ENCODE data around the gene SGSM2.

DNA sequence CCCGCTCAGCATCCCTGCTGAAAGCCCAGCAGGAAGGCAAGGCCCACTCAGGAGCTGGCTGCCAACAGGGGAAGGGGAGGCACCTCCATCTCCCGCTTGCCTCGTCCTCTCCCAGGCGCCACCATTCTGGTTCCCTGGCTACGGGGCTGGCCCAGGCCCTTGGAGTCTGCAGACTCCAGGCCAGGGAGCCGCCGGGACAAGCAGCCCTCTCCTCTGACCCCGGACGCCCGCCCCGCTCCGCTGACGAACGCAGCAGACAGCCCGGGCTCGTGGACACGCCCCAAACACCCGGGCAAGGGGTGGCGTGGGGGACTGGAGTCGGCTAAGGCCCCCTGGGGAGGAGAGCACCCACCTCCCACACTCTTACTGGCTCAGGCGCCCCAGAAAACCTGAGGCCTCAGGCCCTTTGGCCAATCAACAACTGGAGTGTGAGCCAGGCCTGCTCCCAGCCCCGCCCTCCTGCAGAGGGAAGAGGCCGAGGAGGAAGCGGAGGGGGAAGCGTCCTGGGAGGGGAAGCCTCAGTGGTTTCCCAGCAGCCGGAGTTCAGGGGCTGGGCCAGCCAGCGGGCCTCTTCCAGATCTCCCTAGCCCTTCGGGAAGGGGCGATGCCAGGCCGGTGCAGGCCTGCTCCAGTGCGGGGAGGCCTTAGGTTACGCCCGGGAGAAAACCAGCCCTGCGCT, 59.4 kb downstream of the SGSM2 start:
- TF ChIP-seq CTCF (IDR thresholded peaks at IDR 0.05; ENCODE audit: low read length) (no peak), EZH2 (optimal IDR thresholded peaks at IDR 0.05; ENCODE audit: low read depth, low read length) (no peak)
